AG04449 (cell line): ENCODE data around the gene MEIS2.

Experiments
- CTCF ChIA-PET: fragments of 350-600 bp; formaldehyde crosslinking; extraction: SDS; loops from one replicate; lab custom pipeline; 2021; ENCODE audit warnings: antibody characterized with exemption; lab: Yijun Ruan, JAX
- POLR2A ChIA-PET: fragments of 400-600, 350-600 bp; formaldehyde crosslinking; extraction: SDS; loops from one replicate; lab custom pipeline; 2020; ENCODE audit warnings: antibody characterized with exemption, inconsistent platforms; lab: Yijun Ruan, JAX
- DNase-seq: peaks from one replicate; pipeline ENCODE4 v3.0.0-alpha.2; 2010; ENCODE audit warnings: low read depth, low spot score
- H3K4me3 ChIP-seq: 2 replicates; pipeline ENCODE4 v1.5.1; 2011; ENCODE audit warnings: low read depth, mild to moderate bottlenecking, control low read depth, low read length
- CTCF ChIP-seq: IDR thresholded peaks from one replicate; pipeline ENCODE4 v1.5.1; 2011; ENCODE audit warnings: mild to moderate bottlenecking, moderate library complexity, low read length, control low read depth, inconsistent platforms; ENCODE audit not compliant: insufficient read depth; ENCODE audit errors: missing control alignments

The MEIS2 gene

GRCh38 chr15:36878684-36879262 is 221.6 kb downstream of the MEIS2 start:
- DNase-seq: no peak
- H3K4me3 ChIP-seq: no peak overlapping the region
- TF ChIP-seq CTCF: no peak
- POLR2A ChIA-PET: no interaction called here
- CTCF ChIA-PET: interaction anchor here (1.0 to 1.6 kb wide), 3 partner anchors 9 to 255 kb away, joined by 3 to 8 read pairs (median 3); no protein-coding TSS in a partner anchor

DNA sequence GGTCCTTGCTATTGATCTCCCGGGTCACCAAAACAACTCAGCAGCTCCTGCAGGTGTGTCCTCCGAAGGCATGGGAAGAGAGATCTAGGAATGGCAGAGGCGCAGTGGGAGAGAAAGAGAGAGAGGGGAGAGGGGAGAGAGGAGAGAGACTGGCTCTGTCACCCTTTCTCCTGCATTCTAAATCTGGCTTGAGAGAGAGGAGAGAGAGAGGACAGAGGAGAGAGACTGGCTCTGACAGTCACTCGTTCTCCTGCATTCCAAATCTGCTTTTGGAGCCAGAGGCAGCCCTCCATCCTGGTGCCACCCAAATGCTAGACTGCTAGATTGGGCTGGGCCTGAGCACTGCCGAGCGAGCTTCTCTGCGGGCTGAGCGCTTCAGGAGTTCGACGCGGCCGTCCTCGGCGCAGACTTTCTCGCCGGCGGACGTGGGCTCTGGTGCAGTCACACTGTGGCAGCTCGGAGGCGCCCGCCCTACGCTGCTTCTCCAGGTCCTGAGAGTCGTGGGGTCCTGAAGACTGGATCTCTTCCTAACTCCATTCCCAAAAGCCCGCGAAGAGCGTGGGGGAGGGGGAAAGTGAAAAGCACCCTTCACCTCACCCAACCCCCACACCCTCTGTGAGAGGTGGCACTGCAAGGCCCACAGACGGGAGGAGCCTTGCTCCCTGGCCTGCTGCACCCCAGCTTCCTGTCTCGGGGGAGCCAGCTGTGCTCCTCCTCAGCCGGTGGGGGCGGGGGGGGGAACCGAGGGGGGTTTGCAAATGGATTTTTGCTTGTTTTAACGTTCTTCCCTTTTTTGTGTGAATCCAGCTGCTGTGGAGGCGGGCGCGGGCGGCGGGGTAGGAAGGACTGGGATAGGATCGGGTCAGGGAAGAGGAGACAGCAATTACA is 222.3 kb downstream of the MEIS2 start:
- DNase-seq: no peak
- POLR2A ChIA-PET: no interaction called here
- TF ChIP-seq CTCF: no peak
- CTCF ChIA-PET: interaction anchor here (1.0 to 1.6 kb wide), 4 partner anchors 8 to 256 kb away, joined by 3 to 8 read pairs (median 4); no protein-coding TSS in a partner anchor
- H3K4me3 ChIP-seq: no peak overlapping the region

GRCh38 chr15:36877294-36877693 is 223.1 kb downstream of the MEIS2 start:
- TF ChIP-seq CTCF: no peak
- ChIA-PET CTCF (interaction anchor here (1.2 kb wide), 1 partner anchor 256 kb away, joined by 6 read pairs; no protein-coding TSS in a partner anchor), POLR2A (no interaction called here)
- no peak for DNase-seq
- H3K4me3 ChIP-seq: no peak overlapping the region

GRCh38 chr15:36875740-36876334 is 224.5 kb downstream of the MEIS2 start:
- no peak for TF ChIP-seq CTCF
- POLR2A ChIA-PET: no interaction called here
- DNase-seq: no peak
- no peak overlapping the region for H3K4me3 ChIP-seq
- CTCF ChIA-PET: interaction anchor here (1.0 to 7.7 kb wide), 2 partner anchors 7 to 225 kb away, joined by 3 to 59 read pairs; no protein-coding TSS in a partner anchor

DNA sequence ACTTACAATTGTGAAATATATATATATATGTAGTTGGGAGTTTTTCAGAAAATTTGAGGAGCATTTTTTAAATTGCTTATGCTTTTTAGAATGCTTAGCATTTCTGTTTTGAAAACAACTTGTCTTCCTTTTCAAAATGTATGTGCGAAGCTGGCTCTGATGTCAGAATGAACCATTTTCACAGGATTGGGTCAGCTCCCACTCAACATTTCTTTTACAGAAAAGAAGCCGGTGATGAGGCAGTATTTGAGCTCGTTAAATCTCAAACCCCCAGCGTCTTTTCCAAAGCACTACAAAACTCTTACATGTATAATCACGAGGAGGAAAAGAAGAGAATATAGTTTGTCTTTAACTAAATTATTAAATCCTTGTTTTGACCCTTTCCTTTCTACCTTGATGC is 225.4 kb downstream of the MEIS2 start:
- no peak for TF ChIP-seq CTCF
- CTCF ChIA-PET: interaction anchor here (0.7 to 7.7 kb wide), 2 partner anchors 8 to 261 kb away, joined by 3 to 59 read pairs; no protein-coding TSS in a partner anchor
- DNase-seq: no peak
- H3K4me3 ChIP-seq: no peak overlapping the region
- POLR2A ChIA-PET: no interaction called here
